HepG2 (cell line): ENCODE measurements around the gene ZNF189. TPM values are rescaled to one million over a fixed set of nuclear protein-coding genes. Genes with fewer than 3 reads are reported as not detected.
A peak's percentile ranks its signal among the peaks of the same experiment; 100 is the strongest.

Experiments
- ASH2L ChIP-seq: fragments of 300-600, 200-600 bp; sonication (generic); IDR thresholded peaks from 2 replicates; pipeline ENCODE4 v1.7.0; 2017; ENCODE audit warnings: low read depth, mild to moderate bottlenecking, moderate library complexity, mixed read lengths, low read length; ENCODE audit not compliant: insufficient read length
- FOSL2 ChIP-seq: sonication (generic); formaldehyde crosslinking; IDR thresholded peaks from 2 replicates; pipeline ENCODE4 v1.4.0; 2020; ENCODE audit warnings: missing genetic modification reagents
- IRF2 ChIP-seq: IDR thresholded peaks from 2 replicates; pipeline ENCODE4 v1.6.1; 2018; ENCODE audit warnings: missing genetic modification reagents, missing compliant biosample characterization
- POGZ ChIP-seq: sonication (generic); formaldehyde crosslinking; IDR thresholded peaks from 2 replicates; pipeline ENCODE4 v1.4.0; 2020; ENCODE audit warnings: mild to moderate bottlenecking, missing genetic modification reagents
- PPARG ChIP-seq: conservative IDR thresholded peaks from 2 replicates; pipeline ENCODE4 v1.6.1; 2016; ENCODE audit warnings: missing biosample characterization, missing genetic modification reagents
- TBP ChIP-seq: sonication (generic); formaldehyde crosslinking; IDR thresholded peaks from 2 replicates; pipeline ENCODE4 v1.5.0; 2020; ENCODE audit warnings: missing genetic modification reagents
- ZBTB7A ChIP-seq: sonication (generic); formaldehyde crosslinking; IDR thresholded peaks from 2 replicates; pipeline ENCODE4 v1.8.0; 2022; ENCODE audit warnings: mild to moderate bottlenecking, missing genetic modification reagents
- ZKSCAN5 ChIP-seq: sonication (generic); formaldehyde crosslinking; IDR thresholded peaks from 2 replicates; pipeline ENCODE4 v1.5.1; 2020; ENCODE audit warnings: mild to moderate bottlenecking, missing genetic modification reagents
- ZNF281 ChIP-seq: sonication (generic); formaldehyde crosslinking; IDR thresholded peaks from 2 replicates; pipeline ENCODE4 v1.4.0; 2020; ENCODE audit warnings: missing genetic modification reagents, borderline replicate concordance
- ZNF431 ChIP-seq: sonication (generic); formaldehyde crosslinking; IDR thresholded peaks from 2 replicates; pipeline ENCODE4 v1.9.0; 2022; ENCODE audit warnings: missing genetic modification reagents, low read depth, mild to moderate bottlenecking, borderline replicate concordance
- polyA plus RNA-seq, 8 experiments: library from polyadenylated mRNA; depleted of rRNA in 3 of 8; stranded (reverse) in 7 of 8; unstranded in 1 of 8; fragments of >200 nt; fragmentation: Illumina TruSeq in 4 of 8; extraction: Trizol in 4 of 8; gene quantifications; 2 replicates each; pipeline versions ENCODE4 v1.2.1 to v1.2.3, GENCODE V29; 2011 to 2016; ENCODE audit warnings: low read depth in 4 of 8, missing spikeins in 1 of 8, mixed read lengths in 1 of 8; ENCODE audit not compliant: insufficient read depth in 1 of 8
- total RNA-seq, 5 experiments: library from RNA; depleted of rRNA; stranded (reverse); fragments of >200 nt; fragmentation: Illumina TruSeq; extraction: Trizol; gene quantifications; 2 replicates each; pipeline ENCODE4 v1.2.3, GENCODE V29; 2016; ENCODE audit warnings: low read depth in 1 of 5
- TF ChIP-seq, protein P1 (sequence below): sonication (generic); formaldehyde crosslinking; IDR thresholded peaks from 2 replicates; pipeline ENCODE4 v1.4.0; 2020; ENCODE audit warnings: missing genetic modification reagents
- TF ChIP-seq, protein P2 (sequence below): IDR thresholded peaks from 2 replicates; pipeline ENCODE4 v1.6.1; 2018; ENCODE audit warnings: missing genetic modification reagents, mild to moderate bottlenecking, missing compliant biosample characterization
- TF ChIP-seq, protein P3 (sequence below): sonication (generic); formaldehyde crosslinking; IDR thresholded peaks from 2 replicates; pipeline ENCODE4 v1.9.0; 2021; ENCODE audit warnings: mild to moderate bottlenecking, missing genetic modification reagents

Gene ZNF189
- total and polyA plus RNA-seq, 2 of the 13 experiments (the other 11 are each of a cell fraction or from before 2014, with no cell fraction given) = 8.4 to 50.0 TPM

- TF ChIP-seq, protein P1, sequence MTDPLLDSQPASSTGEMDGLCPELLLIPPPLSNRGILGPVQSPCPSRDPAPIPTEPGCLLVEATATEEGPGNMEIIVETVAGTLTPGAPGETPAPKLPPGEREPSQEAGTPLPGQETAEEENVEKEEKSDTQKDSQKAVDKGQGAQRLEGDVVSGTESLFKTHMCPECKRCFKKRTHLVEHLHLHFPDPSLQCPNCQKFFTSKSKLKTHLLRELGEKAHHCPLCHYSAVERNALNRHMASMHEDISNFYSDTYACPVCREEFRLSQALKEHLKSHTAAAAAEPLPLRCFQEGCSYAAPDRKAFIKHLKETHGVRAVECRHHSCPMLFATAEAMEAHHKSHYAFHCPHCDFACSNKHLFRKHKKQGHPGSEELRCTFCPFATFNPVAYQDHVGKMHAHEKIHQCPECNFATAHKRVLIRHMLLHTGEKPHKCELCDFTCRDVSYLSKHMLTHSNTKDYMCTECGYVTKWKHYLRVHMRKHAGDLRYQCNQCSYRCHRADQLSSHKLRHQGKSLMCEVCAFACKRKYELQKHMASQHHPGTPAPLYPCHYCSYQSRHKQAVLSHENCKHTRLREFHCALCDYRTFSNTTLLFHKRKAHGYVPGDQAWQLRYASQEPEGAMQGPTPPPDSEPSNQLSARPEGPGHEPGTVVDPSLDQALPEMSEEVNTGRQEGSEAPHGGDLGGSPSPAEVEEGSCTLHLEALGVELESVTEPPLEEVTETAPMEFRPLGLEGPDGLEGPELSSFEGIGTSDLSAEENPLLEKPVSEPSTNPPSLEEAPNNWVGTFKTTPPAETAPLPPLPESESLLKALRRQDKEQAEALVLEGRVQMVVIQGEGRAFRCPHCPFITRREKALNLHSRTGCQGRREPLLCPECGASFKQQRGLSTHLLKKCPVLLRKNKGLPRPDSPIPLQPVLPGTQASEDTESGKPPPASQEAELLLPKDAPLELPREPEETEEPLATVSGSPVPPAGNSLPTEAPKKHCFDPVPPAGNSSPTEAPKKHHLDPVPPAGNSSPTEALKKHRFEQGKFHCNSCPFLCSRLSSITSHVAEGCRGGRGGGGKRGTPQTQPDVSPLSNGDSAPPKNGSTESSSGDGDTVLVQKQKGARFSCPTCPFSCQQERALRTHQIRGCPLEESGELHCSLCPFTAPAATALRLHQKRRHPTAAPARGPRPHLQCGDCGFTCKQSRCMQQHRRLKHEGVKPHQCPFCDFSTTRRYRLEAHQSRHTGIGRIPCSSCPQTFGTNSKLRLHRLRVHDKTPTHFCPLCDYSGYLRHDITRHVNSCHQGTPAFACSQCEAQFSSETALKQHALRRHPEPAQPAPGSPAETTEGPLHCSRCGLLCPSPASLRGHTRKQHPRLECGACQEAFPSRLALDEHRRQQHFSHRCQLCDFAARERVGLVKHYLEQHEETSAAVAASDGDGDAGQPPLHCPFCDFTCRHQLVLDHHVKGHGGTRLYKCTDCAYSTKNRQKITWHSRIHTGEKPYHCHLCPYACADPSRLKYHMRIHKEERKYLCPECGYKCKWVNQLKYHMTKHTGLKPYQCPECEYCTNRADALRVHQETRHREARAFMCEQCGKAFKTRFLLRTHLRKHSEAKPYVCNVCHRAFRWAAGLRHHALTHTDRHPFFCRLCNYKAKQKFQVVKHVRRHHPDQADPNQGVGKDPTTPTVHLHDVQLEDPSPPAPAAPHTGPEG (CRISPR knock-in tag) = no peak
- no peak for TF ChIP-seq PPARG (CRISPR knock-in tag)
- TF ChIP-seq IRF2 (CRISPR knock-in tag) = peak; percentile 30; the same call in 1 of the 2 replicates
- TF ChIP-seq FOSL2 (CRISPR knock-in tag) = no peak
- TF ChIP-seq ZNF431 (CRISPR knock-in tag) = no peak
- TF ChIP-seq ASH2L = peak; percentile 55
- TF ChIP-seq ZNF281 (CRISPR knock-in tag) = peak; percentile 72; the same call in 1 of the 2 replicates
- TF ChIP-seq ZKSCAN5 (CRISPR knock-in tag) = no peak
- peak; percentile 61; the same call in 1 of the 2 replicates for TF ChIP-seq POGZ (CRISPR knock-in tag)
- TF ChIP-seq ZBTB7A = no peak
- TF ChIP-seq, protein P2, sequence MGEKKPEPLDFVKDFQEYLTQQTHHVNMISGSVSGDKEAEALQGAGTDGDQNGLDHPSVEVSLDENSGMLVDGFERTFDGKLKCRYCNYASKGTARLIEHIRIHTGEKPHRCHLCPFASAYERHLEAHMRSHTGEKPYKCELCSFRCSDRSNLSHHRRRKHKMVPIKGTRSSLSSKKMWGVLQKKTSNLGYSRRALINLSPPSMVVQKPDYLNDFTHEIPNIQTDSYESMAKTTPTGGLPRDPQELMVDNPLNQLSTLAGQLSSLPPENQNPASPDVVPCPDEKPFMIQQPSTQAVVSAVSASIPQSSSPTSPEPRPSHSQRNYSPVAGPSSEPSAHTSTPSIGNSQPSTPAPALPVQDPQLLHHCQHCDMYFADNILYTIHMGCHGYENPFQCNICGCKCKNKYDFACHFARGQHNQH (CRISPR knock-in tag) = no peak
- no peak for TF ChIP-seq TBP
- TF ChIP-seq, protein P3, sequence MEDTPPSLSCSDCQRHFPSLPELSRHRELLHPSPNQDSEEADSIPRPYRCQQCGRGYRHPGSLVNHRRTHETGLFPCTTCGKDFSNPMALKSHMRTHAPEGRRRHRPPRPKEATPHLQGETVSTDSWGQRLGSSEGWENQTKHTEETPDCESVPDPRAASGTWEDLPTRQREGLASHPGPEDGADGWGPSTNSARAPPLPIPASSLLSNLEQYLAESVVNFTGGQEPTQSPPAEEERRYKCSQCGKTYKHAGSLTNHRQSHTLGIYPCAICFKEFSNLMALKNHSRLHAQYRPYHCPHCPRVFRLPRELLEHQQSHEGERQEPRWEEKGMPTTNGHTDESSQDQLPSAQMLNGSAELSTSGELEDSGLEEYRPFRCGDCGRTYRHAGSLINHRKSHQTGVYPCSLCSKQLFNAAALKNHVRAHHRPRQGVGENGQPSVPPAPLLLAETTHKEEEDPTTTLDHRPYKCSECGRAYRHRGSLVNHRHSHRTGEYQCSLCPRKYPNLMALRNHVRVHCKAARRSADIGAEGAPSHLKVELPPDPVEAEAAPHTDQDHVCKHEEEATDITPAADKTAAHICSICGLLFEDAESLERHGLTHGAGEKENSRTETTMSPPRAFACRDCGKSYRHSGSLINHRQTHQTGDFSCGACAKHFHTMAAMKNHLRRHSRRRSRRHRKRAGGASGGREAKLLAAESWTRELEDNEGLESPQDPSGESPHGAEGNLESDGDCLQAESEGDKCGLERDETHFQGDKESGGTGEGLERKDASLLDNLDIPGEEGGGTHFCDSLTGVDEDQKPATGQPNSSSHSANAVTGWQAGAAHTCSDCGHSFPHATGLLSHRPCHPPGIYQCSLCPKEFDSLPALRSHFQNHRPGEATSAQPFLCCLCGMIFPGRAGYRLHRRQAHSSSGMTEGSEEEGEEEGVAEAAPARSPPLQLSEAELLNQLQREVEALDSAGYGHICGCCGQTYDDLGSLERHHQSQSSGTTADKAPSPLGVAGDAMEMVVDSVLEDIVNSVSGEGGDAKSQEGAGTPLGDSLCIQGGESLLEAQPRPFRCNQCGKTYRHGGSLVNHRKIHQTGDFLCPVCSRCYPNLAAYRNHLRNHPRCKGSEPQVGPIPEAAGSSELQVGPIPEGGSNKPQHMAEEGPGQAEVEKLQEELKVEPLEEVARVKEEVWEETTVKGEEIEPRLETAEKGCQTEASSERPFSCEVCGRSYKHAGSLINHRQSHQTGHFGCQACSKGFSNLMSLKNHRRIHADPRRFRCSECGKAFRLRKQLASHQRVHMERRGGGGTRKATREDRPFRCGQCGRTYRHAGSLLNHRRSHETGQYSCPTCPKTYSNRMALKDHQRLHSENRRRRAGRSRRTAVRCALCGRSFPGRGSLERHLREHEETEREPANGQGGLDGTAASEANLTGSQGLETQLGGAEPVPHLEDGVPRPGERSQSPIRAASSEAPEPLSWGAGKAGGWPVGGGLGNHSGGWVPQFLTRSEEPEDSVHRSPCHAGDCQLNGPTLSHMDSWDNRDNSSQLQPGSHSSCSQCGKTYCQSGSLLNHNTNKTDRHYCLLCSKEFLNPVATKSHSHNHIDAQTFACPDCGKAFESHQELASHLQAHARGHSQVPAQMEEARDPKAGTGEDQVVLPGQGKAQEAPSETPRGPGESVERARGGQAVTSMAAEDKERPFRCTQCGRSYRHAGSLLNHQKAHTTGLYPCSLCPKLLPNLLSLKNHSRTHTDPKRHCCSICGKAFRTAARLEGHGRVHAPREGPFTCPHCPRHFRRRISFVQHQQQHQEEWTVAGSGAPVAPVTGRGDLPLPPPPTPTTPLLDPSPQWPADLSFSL (CRISPR knock-in tag) = peak; percentile 69; the same call in 1 of the 2 replicates
Measured at GRCh38 chr9:101440714-101441230, 42.1 kb downstream of the ZNF189 start (continued).
